ENCODE data around the gene PARVG. TPM values are rescaled to one million over a fixed set of nuclear protein-coding genes. Genes with fewer than 3 reads are reported as not detected.

The PARVG gene
- total RNA-seq, 1 donor from 2014 or later = 65.9 TPM

DNA sequence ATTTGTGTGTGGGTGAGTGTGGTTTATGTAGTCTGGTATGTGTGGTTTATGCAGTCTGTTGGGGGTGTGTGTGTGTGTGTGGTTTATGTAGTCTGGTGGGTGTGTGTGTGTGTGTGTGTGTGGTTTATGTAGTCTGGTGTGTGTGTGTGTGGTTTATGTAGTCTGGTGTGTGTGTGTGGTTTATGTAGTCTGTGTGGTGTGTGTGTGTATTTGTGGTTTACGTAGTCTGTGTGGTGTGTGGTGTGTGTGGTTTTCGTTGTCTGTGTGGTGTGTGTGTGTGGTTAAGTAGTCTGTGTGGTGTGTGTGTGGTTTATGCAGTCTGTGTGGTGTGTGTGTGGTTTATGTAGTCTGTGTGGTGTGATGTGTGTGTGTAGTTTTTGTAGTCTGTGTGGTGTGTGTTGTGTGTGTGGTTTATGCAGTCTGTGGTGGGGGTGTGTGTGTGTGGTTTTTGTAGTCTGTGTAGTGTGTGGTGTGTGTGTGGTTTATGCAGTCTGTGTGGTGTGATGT, 26.2 kb upstream of the PARVG start:
- no peak overlapping the region for H3K4me3 ChIP-seq
- no peak for DNase-seq
- H3K4me1 ChIP-seq = no peaks in the 10 kb centered on the region
- ATAC-seq = no peak
- no peak overlapping the region for H3K27ac ChIP-seq
- H3K36me3 ChIP-seq = peaks cover 16% of the 10 kb centered on the region
- no peaks in the 10 kb centered on the region for H3K27me3 ChIP-seq
- no peaks in the 10 kb centered on the region for H3K9me3 ChIP-seq
- TF ChIP-seq CTCF (IDR thresholded peaks at IDR 0.05) = no peak
- intact Hi-C loops (cut with DNase I) = no loop called here

DNA sequence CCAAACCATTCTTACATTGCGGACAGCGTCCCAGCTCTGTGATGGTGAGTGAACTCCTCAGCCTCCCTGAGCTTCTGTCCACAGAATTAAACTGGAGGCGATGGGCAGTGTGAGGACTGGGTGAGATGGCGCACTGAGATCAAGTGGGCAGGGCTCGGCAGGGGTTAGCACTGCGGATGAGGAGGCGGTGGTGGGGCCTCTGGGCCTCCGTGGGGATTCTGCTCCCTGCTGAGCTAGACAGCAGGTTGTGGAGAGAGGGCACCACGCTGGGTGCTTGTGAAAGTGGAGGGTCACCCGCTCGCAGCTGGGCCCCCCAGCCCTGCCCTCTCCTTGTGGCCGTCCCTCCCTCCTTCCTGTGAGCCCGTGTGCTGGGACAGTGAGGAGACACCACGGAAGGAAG, 25.6 kb upstream of the PARVG start:
- no peak for ATAC-seq
- no peak for TF ChIP-seq CTCF (IDR thresholded peaks at IDR 0.05)
- intact Hi-C loops (cut with DNase I) = no loop called here
- Histone ChIP-seq H3K27ac (no peak overlapping the region), H3K4me1 (no peaks in the 10 kb centered on the region), H3K9me3 (no peaks in the 10 kb centered on the region), H3K4me3 (no peak overlapping the region), H3K36me3 (peaks cover 16% of the 10 kb centered on the region), H3K27me3 (no peaks in the 10 kb centered on the region)
- DNase-seq = no peak

- H3K27me3 ChIP-seq = no peaks in the 10 kb centered on the region
- intact Hi-C loops (cut with DNase I) = no loop called here
- DNase-seq (no peak), ATAC-seq (no peak)
- TF ChIP-seq CTCF (IDR thresholded peaks at IDR 0.05) = no peak
- no peaks in the 10 kb centered on the region for H3K4me1 ChIP-seq
- no peaks in the 10 kb centered on the region for H3K9me3 ChIP-seq
- no peak overlapping the region for H3K4me3 ChIP-seq
- peaks cover 12% of the 10 kb centered on the region for H3K36me3 ChIP-seq
- H3K27ac ChIP-seq = no peak overlapping the region
Observed at GRCh38 chr22:44157916-44158618, 22.7 kb upstream of the PARVG start.

DNA sequence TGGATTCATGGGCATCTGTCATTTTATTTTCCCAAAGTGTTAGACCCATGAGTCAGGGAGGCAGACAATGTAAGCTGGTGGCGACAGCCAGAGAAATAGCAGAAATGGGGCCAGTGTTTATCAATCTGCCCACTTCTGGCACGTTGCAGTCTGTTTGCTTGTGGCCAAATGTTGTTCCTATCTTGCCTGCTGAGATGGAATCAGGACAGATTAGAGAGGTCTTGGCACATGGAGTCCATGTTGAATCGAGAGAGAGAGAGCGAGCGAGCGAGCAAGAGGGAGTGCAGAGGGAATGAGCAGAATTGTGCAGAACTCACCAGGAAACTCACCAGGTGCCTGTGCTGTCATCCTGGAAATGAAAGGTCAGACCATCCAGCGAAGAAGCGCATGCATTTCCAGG, 21.9 kb upstream of the PARVG start:
- Histone ChIP-seq H3K36me3 (peaks cover 10% of the 10 kb centered on the region), H3K4me3 (no peak overlapping the region), H3K27ac (no peak overlapping the region), H3K27me3 (no peaks in the 10 kb centered on the region), H3K9me3 (no peaks in the 10 kb centered on the region), H3K4me1 (no peaks in the 10 kb centered on the region)
- no peak for TF ChIP-seq CTCF (IDR thresholded peaks at IDR 0.05)
- intact Hi-C loops (cut with DNase I) = no loop called here
- ATAC-seq = no peak
- DNase-seq = no peak

- H3K4me1 ChIP-seq = no peaks in the 10 kb centered on the region
- no peak for TF ChIP-seq CTCF (IDR thresholded peaks at IDR 0.05)
- H3K4me3 ChIP-seq = no peak overlapping the region
- DNase-seq (no peak), ATAC-seq (no peak)
- intact Hi-C loops (cut with DNase I) = no loop called here
- H3K27me3 ChIP-seq = no peaks in the 10 kb centered on the region
- H3K27ac ChIP-seq = no peak overlapping the region
- H3K36me3 ChIP-seq = peaks cover 11% of the 10 kb centered on the region
- no peaks in the 10 kb centered on the region for H3K9me3 ChIP-seq
Observed at GRCh38 chr22:44159221-44159620, 21.5 kb upstream of the PARVG start.

Measured in upper lobe of right lung (tissue), 1 donor.